Activated T-helper 9 cell treated with anti-CD3 and anti-CD28 coated beads, Interleukin-2, amount 50 U/mL, for 16 hours (primary cell): ENCODE measurements around the gene GRHL1.

ENCODE experiments used
- DNase-seq: peaks from one replicate; pipeline ENCODE4 v3.0.0-alpha.2; 2020; ENCODE audit warnings: low read depth

GRHL1 gene

GRCh38 chr2:9994462-9994861 lies 43.0 kb downstream of the GRHL1 start:
- DNase-seq = no peak

DNA sequence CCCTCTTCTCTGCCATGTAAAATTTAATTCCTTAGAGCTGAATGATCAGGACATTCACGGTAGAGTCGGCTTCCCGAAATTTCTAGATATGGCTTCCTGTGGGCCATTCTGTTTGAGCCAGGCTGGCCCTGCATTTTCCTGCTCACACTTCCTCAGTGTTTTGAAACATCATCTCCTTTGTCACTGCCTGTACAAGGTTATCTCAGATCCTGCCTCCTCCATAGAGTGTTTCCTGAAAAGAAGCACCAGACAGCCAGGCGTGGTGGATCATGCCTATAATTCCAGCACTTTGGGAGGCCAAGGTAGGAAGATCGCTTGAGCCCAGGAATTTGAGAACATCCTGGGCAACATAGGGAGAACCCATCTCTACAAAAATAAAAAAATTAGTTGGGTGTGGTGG lies 43.6 kb downstream of the GRHL1 start:
- DNase-seq = no peak

DNA sequence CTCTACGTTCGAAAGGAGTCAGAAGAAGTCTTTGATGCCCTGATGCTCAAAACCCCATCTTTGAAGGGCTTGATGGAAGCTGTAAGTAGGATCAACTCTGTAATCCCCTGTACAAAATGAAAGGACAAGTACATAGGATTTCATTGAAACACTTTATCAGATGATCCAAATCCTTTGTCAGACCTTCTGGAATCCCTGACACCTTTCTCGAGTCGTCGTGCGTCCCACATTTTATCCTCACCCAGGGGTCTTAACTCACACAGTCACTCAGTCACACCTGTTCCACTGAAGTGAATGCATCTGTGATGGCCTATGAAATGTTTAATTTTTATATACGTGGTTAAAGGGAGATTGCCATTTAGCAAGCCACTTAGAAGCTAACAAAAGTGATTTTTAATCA lies 44.8 kb downstream of the GRHL1 start:
- no peak for DNase-seq

- no peak for DNase-seq
These were observed 46.4 kb downstream of the GRHL1 start for GRCh38 chr2:9997936-9998335.

GRCh38 chr2:9998916-9999654 lies 47.6 kb downstream of the GRHL1 start:
- DNase-seq = no peak

- DNase-seq = no peak
These were observed 48.2 kb downstream of the GRHL1 start for GRCh38 chr2:9999693-10000092.

DNA sequence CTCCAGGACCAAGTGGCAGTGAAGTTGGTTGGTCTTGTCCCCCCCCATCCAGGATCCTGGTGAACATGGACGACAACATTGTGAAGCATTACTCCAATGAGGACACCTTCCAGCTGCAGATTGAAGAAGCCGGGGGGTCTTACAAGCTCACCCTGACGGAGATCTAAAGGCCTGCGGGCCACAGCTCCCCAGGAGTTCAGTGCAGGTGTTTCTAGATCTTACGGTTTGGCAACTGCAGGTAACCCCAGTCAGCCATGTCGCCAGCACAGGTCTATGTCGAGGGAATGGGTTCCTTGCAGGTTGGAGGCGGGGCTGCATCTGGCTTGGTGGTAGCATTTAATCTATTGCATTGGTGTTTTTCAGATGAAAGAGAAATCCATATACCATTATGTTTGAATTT lies 49.0 kb downstream of the GRHL1 start:
- no peak for DNase-seq

DNA sequence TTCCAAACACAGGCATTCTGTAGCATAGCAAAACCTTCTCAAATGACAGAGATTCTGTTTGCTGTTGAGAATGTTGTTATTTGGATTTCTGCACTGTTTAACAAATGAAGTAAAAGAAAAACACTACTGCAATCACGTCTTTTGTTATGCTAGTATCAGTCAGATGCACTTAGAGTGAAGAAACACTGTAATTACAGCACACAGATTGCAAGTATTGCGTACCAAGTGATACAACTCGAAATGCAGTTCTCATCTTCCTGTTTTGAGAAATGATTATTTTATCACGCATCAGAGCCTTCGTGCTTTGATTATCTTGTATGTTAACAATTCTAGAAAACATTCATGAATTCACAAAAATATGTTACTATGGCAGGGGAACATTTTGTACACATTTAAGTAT lies 50.1 kb downstream of the GRHL1 start:
- no peak for DNase-seq

GRCh38 chr2:10002109-10002508 lies 50.6 kb downstream of the GRHL1 start:
- no peak for DNase-seq

DNA sequence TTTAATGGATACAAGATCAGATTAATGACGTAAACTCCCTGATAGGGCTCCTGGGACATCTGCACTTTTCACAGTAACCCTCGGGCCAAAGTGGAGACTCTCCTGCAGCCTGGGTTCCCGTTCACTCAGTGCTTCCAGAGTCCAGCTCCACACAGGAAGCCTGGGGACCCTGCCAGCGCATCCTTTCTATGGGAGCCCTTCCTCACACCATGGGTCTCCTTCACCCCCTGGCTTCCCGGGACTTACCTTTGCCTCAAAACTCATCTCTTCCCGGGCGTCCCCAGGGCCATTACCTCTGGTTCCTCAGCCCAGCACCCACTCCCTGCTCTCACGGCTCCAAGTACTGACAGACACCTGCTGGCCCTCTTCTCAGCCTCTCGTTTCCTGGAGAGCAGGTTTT lies 51.2 kb downstream of the GRHL1 start:
- DNase-seq = no peak

GRCh38 chr2:10003206-10004125 lies 52.0 kb downstream of the GRHL1 start:
- no peak for DNase-seq

DNA sequence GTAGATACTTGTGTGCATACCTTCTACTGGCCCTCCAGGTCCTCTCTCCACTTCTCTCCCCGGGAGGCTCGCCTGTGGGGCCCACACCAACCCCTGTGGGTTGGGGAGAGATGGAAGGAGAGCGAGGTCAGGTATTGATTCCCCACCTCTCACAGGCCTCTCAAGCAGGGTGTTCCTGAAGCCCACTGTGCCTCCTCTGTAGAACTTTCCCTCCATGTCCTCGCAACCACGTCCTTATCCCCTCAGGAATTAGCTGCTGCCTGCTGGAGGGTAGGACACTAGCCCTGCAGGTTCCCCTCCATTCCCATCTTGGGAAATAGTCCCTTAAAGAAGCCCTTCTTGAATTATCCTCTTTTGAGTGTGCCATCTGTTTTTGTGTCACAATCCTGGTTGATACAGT lies 52.9 kb downstream of the GRHL1 start:
- DNase-seq = no peak

DNA sequence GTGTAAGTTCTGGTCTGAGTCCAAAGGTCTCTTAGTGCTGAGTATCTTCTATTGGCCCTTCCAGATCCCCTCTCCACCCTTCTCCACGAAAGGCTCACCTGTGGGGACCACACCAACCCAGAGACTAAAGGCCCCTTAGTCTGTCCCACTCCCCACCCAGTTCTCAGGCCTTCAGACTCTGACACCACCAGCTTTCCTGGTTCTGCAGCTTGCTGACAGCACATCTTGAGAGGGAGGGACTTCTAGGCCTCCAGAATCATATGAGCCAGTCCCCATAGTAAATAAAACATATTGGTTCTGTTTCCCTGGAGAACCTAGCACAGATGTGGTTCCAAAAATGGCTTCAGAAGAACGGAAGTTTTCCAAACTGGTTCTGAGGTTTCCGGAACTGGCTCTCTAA lies 53.3 kb downstream of the GRHL1 start:
- DNase-seq = no peak

DNA sequence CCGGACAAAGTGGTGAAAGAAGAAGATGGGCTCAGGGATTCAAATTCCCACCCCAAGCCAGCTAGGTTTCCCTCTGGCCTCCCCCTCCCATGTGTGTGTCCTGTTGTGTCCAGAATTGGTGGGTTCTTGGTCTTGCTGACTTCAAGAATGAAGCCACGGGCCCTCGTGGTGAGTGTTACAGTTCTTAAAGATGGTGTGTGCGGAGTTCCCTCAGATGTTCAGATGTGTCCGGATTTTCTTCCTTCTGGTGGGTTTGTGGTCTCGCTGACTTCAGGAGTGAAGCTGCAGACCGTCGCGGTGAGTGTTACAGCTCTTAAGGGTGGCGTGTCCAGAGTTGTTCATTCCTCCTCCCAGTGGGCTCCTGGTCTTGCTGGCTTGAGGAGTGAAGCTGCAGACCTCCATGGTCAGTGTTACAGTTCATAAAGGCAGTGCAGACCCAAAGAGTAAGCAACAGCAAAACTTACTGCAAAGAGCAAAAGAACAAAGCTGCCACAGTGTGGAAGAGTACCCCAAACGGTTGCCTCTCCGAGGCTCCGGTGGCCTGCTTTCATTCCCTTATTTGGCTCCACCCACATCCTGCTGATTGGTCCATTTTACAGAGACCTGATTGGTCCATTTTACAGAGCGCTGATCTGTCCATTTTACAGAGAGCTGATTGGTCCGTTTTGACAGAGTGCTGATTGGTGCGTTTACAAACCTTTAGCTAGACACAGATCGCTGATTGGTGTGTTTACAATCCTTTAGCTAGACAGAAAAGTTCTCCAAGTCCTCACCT lies 54.2 kb downstream of the GRHL1 start:
- DNase-seq = no peak

DNA sequence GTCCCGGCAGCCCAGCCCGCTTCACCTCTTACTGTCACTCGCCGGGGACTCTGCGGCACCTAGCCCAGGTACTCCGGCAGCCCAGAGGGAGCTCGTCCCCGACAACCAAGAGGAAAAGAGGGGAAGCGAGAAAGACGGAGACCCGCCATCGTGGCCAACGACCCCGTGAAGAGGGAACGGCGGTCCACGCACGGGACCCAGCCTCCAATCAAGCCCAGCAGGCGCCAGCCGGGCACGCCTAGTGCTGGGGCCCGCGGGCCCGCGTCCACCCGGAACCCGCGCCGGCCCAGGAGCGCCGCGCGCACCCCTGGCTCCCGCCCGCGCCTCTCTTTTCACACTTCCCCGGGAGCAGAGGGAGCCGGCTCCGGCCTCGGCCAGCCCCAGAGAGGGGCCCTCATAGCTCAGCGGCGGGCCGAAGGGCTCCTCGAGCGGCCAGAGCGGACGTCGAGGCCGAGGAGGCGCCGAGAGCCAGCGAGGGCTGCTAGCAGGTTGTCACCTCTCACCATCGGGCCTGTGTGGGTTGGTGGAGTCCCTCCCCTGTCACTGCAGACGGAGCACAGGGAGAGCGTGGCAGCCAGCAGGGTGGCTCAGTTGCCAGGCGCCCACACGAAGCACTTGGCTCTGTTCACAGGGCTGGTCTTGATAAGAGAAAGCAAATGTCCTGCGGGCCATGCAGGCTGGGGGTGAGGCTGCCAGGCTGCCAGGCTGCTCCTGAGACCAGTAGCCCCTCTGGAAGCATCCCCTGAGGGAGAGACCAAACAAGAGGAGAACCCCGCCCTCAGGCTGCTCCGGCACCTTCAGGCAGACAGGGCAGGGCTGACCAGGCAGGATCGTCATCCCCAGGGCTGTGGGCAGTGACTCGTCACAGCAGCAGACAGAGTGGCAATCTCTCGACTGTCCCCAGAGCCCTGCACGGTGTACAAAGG lies 55.0 kb downstream of the GRHL1 start:
- DNase-seq = no peak

- no peak for DNase-seq
These were observed 55.9 kb downstream of the GRHL1 start for GRCh38 chr2:10007435-10007834.

DNA sequence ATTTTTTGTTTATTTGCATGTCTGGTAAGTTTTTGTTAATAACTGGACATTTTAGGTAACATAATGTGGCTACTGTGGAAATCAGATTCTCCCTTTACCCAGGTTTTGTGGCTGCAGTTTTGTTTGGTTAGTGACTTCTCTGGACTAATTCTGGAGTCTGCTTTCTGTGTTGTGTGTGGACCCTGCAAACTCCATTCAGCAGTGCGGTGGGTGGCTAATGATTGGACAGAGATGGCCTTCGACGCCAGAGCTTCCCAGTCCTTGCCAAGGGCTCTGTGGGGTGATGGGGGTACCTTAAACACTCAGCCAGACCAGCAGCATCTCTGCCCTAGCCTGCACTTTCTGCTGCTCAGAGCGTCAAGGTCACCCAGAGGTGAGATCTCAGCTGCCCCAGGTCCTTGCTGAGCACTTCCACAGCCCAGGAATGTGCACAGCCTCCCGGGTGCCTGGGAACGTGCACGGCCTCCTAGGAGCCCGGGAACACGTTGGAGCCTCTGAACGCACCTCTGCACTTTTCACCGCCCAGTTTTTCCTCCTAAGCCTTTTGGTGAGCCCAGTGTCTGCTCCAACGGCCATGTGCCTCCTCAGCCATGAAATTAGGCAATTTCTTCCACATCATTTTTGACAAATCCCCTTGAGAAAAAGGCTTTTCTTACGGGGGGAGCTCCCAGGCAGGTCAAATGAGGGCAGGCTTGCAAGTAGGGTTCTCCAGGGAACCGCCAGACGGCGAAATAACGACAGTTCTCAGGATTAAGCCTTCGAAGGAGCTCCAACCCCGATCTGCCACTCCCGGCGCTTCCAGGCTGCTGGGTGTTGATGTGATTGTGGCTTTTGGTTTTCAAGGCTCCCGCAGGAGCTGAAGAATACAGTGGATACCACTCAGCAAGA lies 56.7 kb downstream of the GRHL1 start:
- no peak for DNase-seq

DNA sequence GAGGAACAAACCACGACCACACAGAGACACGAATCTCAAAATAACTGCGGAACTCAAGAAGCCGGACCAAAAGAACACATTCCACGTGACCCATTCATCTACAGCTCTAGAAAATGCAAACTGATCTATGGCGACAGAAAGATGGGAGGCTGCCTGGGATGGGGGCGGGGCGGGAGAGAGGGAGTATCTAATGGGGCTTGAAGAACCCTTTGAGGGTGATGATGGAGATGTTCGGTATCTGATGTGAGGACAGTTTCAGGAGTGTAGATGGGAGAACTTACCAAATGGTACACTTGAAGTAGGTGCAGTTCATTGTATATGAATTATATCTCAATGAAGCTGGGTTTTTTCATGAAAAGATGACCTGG lies 57.3 kb downstream of the GRHL1 start:
- no peak for DNase-seq

DNA sequence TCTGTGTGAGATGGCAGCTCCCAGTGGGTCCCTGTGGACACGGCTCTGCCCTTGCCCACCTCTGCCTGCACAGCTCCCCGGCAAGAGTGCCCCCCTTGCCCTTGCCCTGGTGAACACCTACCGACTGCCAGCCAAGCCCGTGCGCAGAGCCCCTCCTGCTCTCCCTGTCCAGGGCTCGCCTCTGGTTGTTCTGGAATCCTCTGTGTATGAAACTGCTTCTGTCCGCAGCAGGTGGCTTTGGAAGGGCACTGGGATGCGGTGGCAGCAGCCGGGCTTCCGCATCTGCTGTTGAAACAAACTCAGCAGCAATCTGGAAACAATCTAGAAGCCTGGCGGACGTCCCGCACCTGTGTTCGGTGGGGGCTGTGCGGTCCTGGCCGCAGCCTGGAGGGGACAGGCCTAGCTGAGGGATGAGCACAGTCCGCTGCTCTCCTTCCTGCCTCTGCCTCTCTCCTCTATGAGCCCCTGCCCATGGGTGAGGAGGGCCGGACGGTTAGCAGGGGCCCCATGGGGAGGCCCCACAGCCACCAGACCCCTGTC lies 57.8 kb downstream of the GRHL1 start:
- DNase-seq = no peak
